K562 (cell line): Measurements from ENCODE around the gene EPHB4.

Experiments used
- BHLHE40 ChIP-seq: IDR thresholded peaks from 2 replicates; pipeline ENCODE4 v1.6.1; 2011; ENCODE audit warnings: low read length, improper control_type of control experiment
- CREB1 ChIP-seq, 2 experiments: sonication (generic) in 1 of 2; formaldehyde crosslinking in 1 of 2; IDR thresholded peaks; 2 replicates each; pipeline versions ENCODE4 v1.6.1 to v1.8.0; 2012 to 2022; ENCODE audit warnings: inconsistent platforms in 1 of 2, mild to moderate bottlenecking in 1 of 2, missing genetic modification reagents in 1 of 2, moderate library complexity in 1 of 2
- CTCF ChIP-seq, 3 experiments: IDR thresholded peaks in 2 of 3; conservative IDR thresholded peaks in 1 of 3; 2 replicates each; pipeline ENCODE4 v1.5.1; 2011 to 2012; ENCODE audit warnings: low read length in 3 of 3, mild to moderate bottlenecking in 3 of 3, control low read depth in 2 of 3, improper control_type of control experiment in 1 of 3, inconsistent platforms in 1 of 3, low read depth in 1 of 3, mixed read lengths in 1 of 3, moderate library complexity in 1 of 3; ENCODE audit not compliant: insufficient read depth in 2 of 3
- POLR2A ChIP-seq: fragments of 450-650 bp; conservative IDR thresholded peaks from 2 replicates; pipeline ENCODE4 v1.6.1; 2016
- SP2 ChIP-seq: IDR thresholded peaks from 2 replicates; pipeline ENCODE4 v1.6.1; 2011; ENCODE audit warnings: mild to moderate bottlenecking, low read depth, low read length, moderate library complexity; ENCODE audit not compliant: poor library complexity, severe bottlenecking; ENCODE audit errors: extremely low read depth
- SUPT5H ChIP-seq: fragments of 450-650 bp; IDR thresholded peaks from 2 replicates; pipeline ENCODE4 v1.6.1; 2016

- TF ChIP-seq BHLHE40 (no peak), CTCF (IDR thresholded peaks at IDR 0.05 in 2 of 3, conservative IDR thresholded peaks at IDR 0.05 in 1 of 3; ENCODE audit: insufficient read depth in 2 of 3, low read depth in 1 of 3, low read length in 3 of 3) (no peak), SUPT5H (no peak), POLR2A (no peak), SP2 (no peak), CREB1 (IDR thresholded peaks at IDR 0.05) (no peak), CREB1 (CRISPR knock-in tag; IDR thresholded peaks at IDR 0.05) (no peak)
These were observed 27.0 kb upstream of the EPHB4 start for GRCh38 chr7:100854146-100854895.
